ENCODE data around the gene AIPL1. TPM values are rescaled to one million over a fixed set of nuclear protein-coding genes. Genes with fewer than 3 reads are reported as not detected.

The AIPL1 gene
- total RNA-seq, 1 experiment from 2014 or later = not detected

DNA sequence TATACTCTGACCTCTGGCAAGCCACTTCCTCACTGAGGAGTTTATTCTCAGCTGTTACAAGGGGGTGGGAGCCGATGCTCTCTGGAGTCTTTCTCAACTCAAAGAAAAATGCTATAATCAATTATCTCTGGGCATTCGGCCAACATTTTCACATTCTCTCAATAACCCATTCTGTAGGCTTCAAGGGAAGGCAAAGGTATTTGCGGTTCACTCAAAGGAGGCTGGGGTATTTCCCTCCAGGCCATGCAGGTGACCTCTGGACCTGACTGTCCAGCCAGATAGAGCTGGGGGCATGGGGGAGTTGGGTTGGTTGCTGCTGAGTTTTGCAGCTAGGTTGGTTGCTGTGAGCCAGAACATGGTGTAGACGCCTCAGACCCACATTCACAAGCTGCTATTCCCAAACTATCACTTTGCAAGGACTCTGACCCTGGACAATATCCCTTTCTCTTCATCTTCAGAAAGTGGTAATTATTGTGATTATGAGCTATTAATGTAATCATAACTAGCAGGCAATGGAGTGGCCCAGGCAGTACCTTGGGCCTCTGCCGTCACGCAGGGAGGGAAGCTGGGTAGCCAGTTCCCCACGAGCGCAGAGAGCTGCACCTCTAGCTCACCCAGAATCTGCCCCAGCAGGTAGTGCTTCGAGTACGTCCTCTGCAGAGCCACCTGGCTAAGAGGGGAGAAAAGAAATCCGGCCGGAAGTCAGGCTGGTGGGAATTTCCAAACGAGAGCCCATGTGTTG, 42.1 kb downstream of the AIPL1 start:
- DNase-seq (ENCODE audit: low read depth, low spot score) = no peak
- in situ Hi-C loops (cut with HindIII; ENCODE audit: low pct_unique_long_range_greater_than_20kb, low sequenced_read_pairs) = no loop called here

- DNase-seq (ENCODE audit: low read depth, low spot score) = no peak
- in situ Hi-C loops (cut with HindIII; ENCODE audit: low pct_unique_long_range_greater_than_20kb, low sequenced_read_pairs) = no loop called here
These were observed 46.5 kb downstream of the AIPL1 start for GRCh38 chr17:6388416-6388815.

DNA sequence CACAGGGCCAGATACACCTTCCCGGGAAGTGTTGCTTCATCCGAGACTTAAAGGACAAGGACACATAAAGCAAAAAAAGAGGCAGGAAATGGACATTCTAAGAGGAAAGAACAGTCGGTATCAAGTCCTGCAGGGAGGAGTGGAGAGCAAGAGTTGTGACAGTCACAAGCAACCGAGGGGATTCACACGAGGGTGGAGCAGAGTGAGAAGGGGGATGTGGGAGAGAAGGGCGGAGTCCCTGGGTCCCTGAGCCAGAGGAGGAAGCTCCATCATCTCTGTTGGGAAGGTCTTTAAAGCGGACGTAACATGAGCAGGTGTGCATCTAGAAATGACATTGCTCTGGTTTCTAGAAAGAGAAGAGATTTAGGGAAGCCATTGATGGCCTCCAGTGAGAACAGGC, 47.1 kb downstream of the AIPL1 start:
- no peak for DNase-seq (ENCODE audit: low read depth, low spot score)
- in situ Hi-C loops (cut with HindIII; ENCODE audit: low pct_unique_long_range_greater_than_20kb, low sequenced_read_pairs) = no loop called here

GRCh38 chr17:6387442-6387841, 47.5 kb downstream of the AIPL1 start:
- in situ Hi-C loops (cut with HindIII; ENCODE audit: low pct_unique_long_range_greater_than_20kb, low sequenced_read_pairs) = no loop called here
- no peak for DNase-seq (ENCODE audit: low read depth, low spot score)

GRCh38 chr17:6386041-6386630, 48.8 kb downstream of the AIPL1 start:
- DNase-seq (ENCODE audit: low read depth, low spot score) = no peak

DNA sequence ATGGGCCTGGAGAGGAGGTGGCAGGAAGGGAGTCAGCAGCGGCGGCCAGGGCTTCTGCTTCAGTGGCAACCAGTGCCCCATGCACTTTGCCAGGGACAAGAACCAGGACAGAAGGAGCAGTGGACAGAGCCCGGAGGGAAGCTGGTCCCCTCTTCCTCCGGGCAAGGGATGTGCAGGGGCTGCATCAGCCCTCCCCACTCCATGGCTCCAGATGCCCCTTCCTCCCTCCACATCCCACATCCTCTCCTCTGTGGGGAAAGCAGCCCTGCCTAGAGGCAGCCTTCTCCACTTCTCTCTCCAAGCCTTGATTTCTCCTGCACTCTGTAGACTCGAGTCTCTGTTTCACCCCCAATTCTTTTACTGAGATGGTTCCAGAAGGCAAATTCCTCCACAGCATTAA, 50.4 kb downstream of the AIPL1 start:
- DNase-seq (ENCODE audit: low read depth, low spot score) = no peak
- in situ Hi-C loops (cut with HindIII; ENCODE audit: low pct_unique_long_range_greater_than_20kb, low sequenced_read_pairs) = no loop called here

More at GRCh38 chr17:6386041-6386630, 48.8 kb downstream of the AIPL1 start:
- in situ Hi-C loops (cut with HindIII; ENCODE audit: low pct_unique_long_range_greater_than_20kb, low sequenced_read_pairs) = no loop called here

GRCh38 chr17:6381526-6382465, 53.1 kb downstream of the AIPL1 start:
- peak; percentile 89 for DNase-seq (ENCODE audit: low read depth, low spot score)
- in situ Hi-C loops (cut with HindIII; ENCODE audit: low pct_unique_long_range_greater_than_20kb, low sequenced_read_pairs) = no loop called here

GRCh38 chr17:6380915-6381438, 53.9 kb downstream of the AIPL1 start:
- no peak for DNase-seq (ENCODE audit: low read depth, low spot score)
- in situ Hi-C loops (cut with HindIII; ENCODE audit: low pct_unique_long_range_greater_than_20kb, low sequenced_read_pairs) = no loop called here

DNA sequence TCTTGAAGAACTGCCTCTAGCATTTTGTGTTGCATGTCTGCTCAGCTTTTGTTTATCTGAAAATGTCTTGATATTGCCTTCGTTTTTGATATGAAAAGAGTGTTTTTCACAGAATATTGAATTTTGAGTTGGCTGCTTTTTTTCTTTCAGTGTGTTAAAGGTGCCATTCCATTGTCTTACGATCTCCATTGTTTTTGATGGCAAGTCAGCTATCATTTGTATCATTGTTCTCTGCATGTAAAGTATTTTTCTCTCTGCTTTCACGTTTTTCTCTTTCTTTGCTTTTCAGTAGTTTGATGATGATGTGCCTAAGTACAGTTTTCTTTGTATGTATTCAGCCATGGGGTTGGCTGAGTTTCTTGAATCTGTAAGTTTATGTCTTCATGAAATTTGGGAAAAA, 57.0 kb downstream of the AIPL1 start:
- in situ Hi-C loops (cut with HindIII; ENCODE audit: low pct_unique_long_range_greater_than_20kb, low sequenced_read_pairs) = no loop called here
- no peak for DNase-seq (ENCODE audit: low read depth, low spot score)

DNA sequence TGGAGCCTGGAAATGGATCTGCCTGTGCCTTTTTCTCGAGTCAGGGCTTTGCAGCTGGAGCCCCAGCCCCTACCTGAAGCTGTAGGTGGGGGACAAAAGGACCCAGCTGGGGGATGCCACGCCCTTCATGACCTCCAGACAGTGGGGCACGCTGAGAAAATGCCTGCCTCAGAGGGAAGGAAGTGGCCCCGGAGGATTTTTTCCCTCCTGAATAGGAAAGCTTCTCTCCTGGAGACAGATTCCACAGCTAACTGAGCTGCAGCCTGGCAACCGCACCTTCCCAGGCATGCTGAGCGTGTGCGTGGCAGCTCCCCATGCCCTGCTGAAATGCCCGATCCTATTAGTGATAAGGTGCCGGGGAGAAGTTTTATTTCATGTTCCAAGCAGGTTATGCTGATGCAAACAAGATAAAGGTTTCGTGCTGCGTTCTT, 58.0 kb downstream of the AIPL1 start:
- in situ Hi-C loops (cut with HindIII; ENCODE audit: low pct_unique_long_range_greater_than_20kb, low sequenced_read_pairs) = no loop called here
- no peak for DNase-seq (ENCODE audit: low read depth, low spot score)

DNA sequence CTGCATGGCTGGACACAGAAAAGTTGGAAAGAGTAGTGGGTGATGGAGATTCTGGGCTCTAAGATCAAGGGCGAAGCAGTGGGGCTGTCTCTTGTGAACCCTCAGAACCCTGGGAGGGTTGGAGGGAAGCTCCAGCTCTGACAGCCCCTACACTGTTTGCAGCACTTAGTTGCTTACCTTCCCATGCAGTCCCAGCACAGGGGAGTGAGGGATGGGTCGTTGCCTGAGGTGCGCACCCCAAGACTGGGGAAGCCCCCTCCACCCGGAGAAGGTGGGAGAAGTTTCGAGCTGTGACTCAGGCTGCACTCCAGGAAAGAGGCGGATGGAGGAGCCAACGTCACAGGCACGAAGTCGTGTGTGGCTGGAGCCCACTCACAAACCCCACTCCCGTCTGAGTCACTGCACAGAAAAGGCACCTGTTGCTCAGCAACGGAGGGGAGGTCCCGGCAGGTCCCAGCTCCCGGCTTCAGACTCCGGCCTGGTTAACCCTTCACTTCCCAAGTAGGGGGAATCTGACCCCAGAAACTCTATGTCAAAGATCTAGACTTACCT, 60.1 kb downstream of the AIPL1 start:
- in situ Hi-C loops (cut with HindIII; ENCODE audit: low pct_unique_long_range_greater_than_20kb, low sequenced_read_pairs) = no loop called here
- no peak for DNase-seq (ENCODE audit: low read depth, low spot score)

- DNase-seq (ENCODE audit: low read depth, low spot score) = no peak
- in situ Hi-C loops (cut with HindIII; ENCODE audit: low pct_unique_long_range_greater_than_20kb, low sequenced_read_pairs) = no loop called here
These were observed 60.6 kb downstream of the AIPL1 start for GRCh38 chr17:6374271-6374691.

Other genes with a start within 250 kb of the AIPL1 start
- 23.2 and 24.6 TPM in 2 replicates for gene PIMREG, start 9.3 kb upstream of the AIPL1 start, total RNA-seq (2014; rRNA removed; shearing (Covaris generic))
- gene PITPNM3, start 121.4 kb upstream of the AIPL1 start, total RNA-seq (2014; rRNA removed; shearing (Covaris generic)) = 0.05 and 0.11 TPM in 2 replicates
- gene KIAA0753, start 205.6 kb upstream of the AIPL1 start, total RNA-seq (2014; rRNA removed; shearing (Covaris generic)) = 12.0 and 14.9 TPM in 2 replicates
- 136 and 201 TPM in 2 replicates for gene TXNDC17, start 205.9 kb upstream of the AIPL1 start, total RNA-seq (2014; rRNA removed; shearing (Covaris generic))
- 29.2 and 36.0 TPM in 2 replicates for gene MED31, start 216.5 kb upstream of the AIPL1 start, total RNA-seq (2014; rRNA removed; shearing (Covaris generic))
- gene C17orf100, start 216.6 kb upstream of the AIPL1 start, total RNA-seq (2014; rRNA removed; shearing (Covaris generic)) = 1.2 and 1.5 TPM in 2 replicates

Data from SK-MEL-5 (cell line).